HFF-Myc (cell line): Measurements from ENCODE around the gene BCHE.

Source experiments
- DNase-seq: peaks from one replicate; pipeline ENCODE4 v3.0.0-alpha.2; 2011; ENCODE audit warnings: low read depth; ENCODE audit errors: extremely low read depth
- H3K4me3 ChIP-seq: replicated peaks from 2 replicates; pipeline ENCODE4 v1.5.1; 2011; ENCODE audit warnings: low read depth, mild to moderate bottlenecking, control low read depth, low read length
- CTCF ChIP-seq: IDR thresholded peaks from 2 replicates; pipeline ENCODE4 v1.5.1; 2012; ENCODE audit warnings: mild to moderate bottlenecking, low read depth, low read length, control low read depth; ENCODE audit errors: missing control alignments

The BCHE gene

GRCh38 chr3:165874663-165875489 lies 37.7 kb upstream of the BCHE start:
- no peak overlapping the region for H3K4me3 ChIP-seq
- DNase-seq, result no peak
- no peak for TF ChIP-seq CTCF

- DNase-seq, result no peak
- H3K4me3 ChIP-seq, result no peak overlapping the region
- TF ChIP-seq CTCF, result no peak
Observed at GRCh38 chr3:165868088-165868487, 30.9 kb upstream of the BCHE start.

- H3K4me3 ChIP-seq, result no peak overlapping the region
- DNase-seq, result no peak
- no peak for TF ChIP-seq CTCF
Observed at GRCh38 chr3:165859061-165859460, 21.8 kb upstream of the BCHE start.

- no peak overlapping the region for H3K4me3 ChIP-seq
- no peak for TF ChIP-seq CTCF
- no peak for DNase-seq
Observed at GRCh38 chr3:165855581-165855980, 18.4 kb upstream of the BCHE start.

GRCh38 chr3:165854696-165855095 lies 17.5 kb upstream of the BCHE start:
- H3K4me3 ChIP-seq, result no peak overlapping the region
- no peak for DNase-seq
- TF ChIP-seq CTCF, result peak; percentile 13

GRCh38 chr3:165852711-165853110 lies 15.5 kb upstream of the BCHE start:
- no peak for TF ChIP-seq CTCF
- no peak overlapping the region for H3K4me3 ChIP-seq
- DNase-seq, result no peak

GRCh38 chr3:165852191-165852590 lies 15.0 kb upstream of the BCHE start:
- no peak for TF ChIP-seq CTCF
- H3K4me3 ChIP-seq, result no peak overlapping the region
- DNase-seq, result no peak
